Trophoblast cell (in vitro differentiated cells and primary cell): Measurements from ENCODE around the gene GNPNAT1. TPM values are rescaled to one million over a fixed set of nuclear protein-coding genes. Genes with fewer than 3 reads are reported as not detected.

Experiments used
- DNase-seq, 2 donors: peaks; one replicate each; pipeline ENCODE4 v3.0.0-alpha.2; 2016
- H2AFZ ChIP-seq: 2 replicates; pipeline ENCODE4 v1.6.1; 2013; ENCODE audit warnings: low read length, moderate library complexity, mild to moderate bottlenecking; ENCODE audit not compliant: insufficient read depth, poor library complexity
- H2AK5ac ChIP-seq: 2 replicates; pipeline ENCODE4 v1.6.1; 2013; ENCODE audit warnings: mild to moderate bottlenecking, low read length
- H2BK120ac ChIP-seq: 2 replicates; pipeline ENCODE4 v1.6.1; 2013; ENCODE audit warnings: low read length, mild to moderate bottlenecking, moderate library complexity; ENCODE audit not compliant: insufficient read depth, poor library complexity
- H2BK12ac ChIP-seq: 2 replicates; pipeline ENCODE4 v1.6.1; 2013; ENCODE audit warnings: mild to moderate bottlenecking, low read length, moderate library complexity
- H2BK5ac ChIP-seq: 2 replicates; pipeline ENCODE4 v1.6.1; 2013; ENCODE audit warnings: low read length, low read depth, moderate library complexity, mild to moderate bottlenecking; ENCODE audit not compliant: poor library complexity
- H3K14ac ChIP-seq: 2 replicates; pipeline ENCODE4 v1.6.1; 2013; ENCODE audit warnings: mild to moderate bottlenecking, low read length
- H3K18ac ChIP-seq: 2 replicates; pipeline ENCODE4 v1.6.1; 2013; ENCODE audit warnings: mild to moderate bottlenecking, low read length
- H3K23ac ChIP-seq: 2 replicates; pipeline ENCODE4 v1.6.1; 2013; ENCODE audit warnings: low read length
- H3K27ac ChIP-seq: 2 replicates; pipeline ENCODE4 v1.5.1; 2013; ENCODE audit warnings: low read depth, mild to moderate bottlenecking, inconsistent platforms, low read length, moderate library complexity
- H3K27me3 ChIP-seq: 2 replicates; pipeline ENCODE4 v1.6.1; 2013; ENCODE audit warnings: inconsistent platforms, mild to moderate bottlenecking, low read length, moderate library complexity; ENCODE audit not compliant: insufficient read depth
- H3K36me3 ChIP-seq, 2 experiments: 1 replicate in 1 of 2; 2 replicates in 1 of 2; pipeline ENCODE4 v1.6.1; 2013; ENCODE audit warnings: low read length in 2 of 2, mild to moderate bottlenecking in 2 of 2, moderate library complexity in 1 of 2; ENCODE audit not compliant: insufficient read depth in 2 of 2, control insufficient read depth in 1 of 2
- H3K4ac ChIP-seq: 2 replicates; pipeline ENCODE4 v1.6.1; 2013; ENCODE audit warnings: low read depth, mild to moderate bottlenecking, low read length, moderate library complexity
- H3K4me1 ChIP-seq, 2 experiments: 1 replicate in 1 of 2; 2 replicates in 1 of 2; pipeline ENCODE4 v1.6.1; 2013; ENCODE audit warnings: low read length in 2 of 2, mild to moderate bottlenecking in 2 of 2, moderate library complexity in 1 of 2; ENCODE audit not compliant: insufficient read depth in 2 of 2, control insufficient read depth in 1 of 2
- H3K4me2 ChIP-seq: 2 replicates; pipeline ENCODE4 v1.6.1; 2013; ENCODE audit warnings: inconsistent platforms, mild to moderate bottlenecking, low read length, moderate library complexity
- H3K4me3 ChIP-seq: 2 replicates; pipeline ENCODE4 v1.5.1; 2013; ENCODE audit warnings: mild to moderate bottlenecking, low read depth, low read length, inconsistent platforms
- H3K79me1 ChIP-seq: one replicate; pipeline ENCODE4 v1.6.1; 2013; ENCODE audit warnings: low read length
- H3K79me2 ChIP-seq: 2 replicates; pipeline ENCODE4 v1.6.1; 2013; ENCODE audit warnings: low read length, mild to moderate bottlenecking; ENCODE audit not compliant: control insufficient read depth, insufficient read depth, poor library complexity
- H3K9ac ChIP-seq: 2 replicates; pipeline ENCODE4 v1.6.1; 2013; ENCODE audit warnings: mild to moderate bottlenecking, low read length
- H3K9me3 ChIP-seq: 2 replicates; pipeline ENCODE4 v1.6.1; 2013; ENCODE audit warnings: low read depth, mild to moderate bottlenecking, control low read depth, inconsistent platforms, low read length; ENCODE audit not compliant: insufficient read depth
- H4K12ac ChIP-seq: 2 replicates; pipeline ENCODE4 v1.6.1; 2013; ENCODE audit warnings: low read depth, mild to moderate bottlenecking, low read length, moderate library complexity
- H4K8ac ChIP-seq: 2 replicates; pipeline ENCODE4 v1.6.1; 2013; ENCODE audit warnings: low read depth, mild to moderate bottlenecking, low read length, moderate library complexity
- H4K91ac ChIP-seq: one replicate; pipeline ENCODE4 v1.6.1; 2013; ENCODE audit warnings: low read depth, mild to moderate bottlenecking, low read length, moderate library complexity
- WGBS: extraction: QIAGEN DNeasy Blood & Tissue Kit; methylation state at CpG from one replicate; pipeline ENCODE4 v1.1.7; 2013; ENCODE audit warnings: missing lambda C conversion rate; ENCODE audit not compliant: insufficient read length, insufficient coverage; ENCODE audit errors: extremely low coverage; 5-methylcytosine and 5-hydroxymethylcytosine counted together
- polyA plus RNA-seq: library from polyadenylated mRNA; stranded (reverse); fragments of 200-250 nt; gene quantifications from 2 replicates; pipeline ENCODE4 v1.2.3, GENCODE V29; 2013

The GNPNAT1 gene
- 11.6 and 12.1 TPM in 2 replicates for polyA plus RNA-seq

- Histone ChIP-seq H4K12ac (peak within 1 kb of the TSS; percentile 83), H3K36me3 (no peaks in the 10 kb centered on the region), H4K91ac (peak within 1 kb of the TSS; percentile 47), H3K4me2 (peak within 1 kb of the TSS; percentile 97), H3K4me1 (peaks cover 2 to 5% of the 10 kb centered on the region in 2 experiments), H2AK5ac (peak within 1 kb of the TSS; percentile 82), H2BK12ac (peak within 1 kb of the TSS; percentile 33), H3K27ac (peak within 1 kb of the TSS; percentile 39), H4K8ac (peak within 1 kb of the TSS; percentile 93), H2BK120ac (peak within 1 kb of the TSS; percentile 20), H3K9ac (peak within 1 kb of the TSS; percentile 73), H2AFZ (peak within 1 kb of the TSS; percentile 92), H3K23ac (no peak within 1 kb of the TSS), H3K4me3 (peak within 1 kb of the TSS; percentile 82), H3K79me2 (peaks cover 7% of the 10 kb centered on the region), H3K18ac (peak within 1 kb of the TSS; percentile 47), H2BK5ac (peak within 1 kb of the TSS; percentile 49), H3K27me3 (no peaks in the 10 kb centered on the region), H3K4ac (peak within 1 kb of the TSS; percentile 44), H3K79me1 (peaks cover 10% of the 10 kb centered on the region), H3K14ac (peak within 1 kb of the TSS; percentile 36), H3K9me3 (no peaks in the 10 kb centered on the region)
- peak; percentile 90 for DNase-seq
- WGBS: no CpG with 5 or more reads among the region's 74 CpGs
Observed at GRCh38 chr14:52791223-52792096, at the start of gene GNPNAT1. Gene GNPNAT1 (minus strand): TSS chr14:52791607. CDS start chr14:52784650, 6,957 bp downstream.

- no peak overlapping the region for H4K12ac ChIP-seq
- no peak overlapping the region for H2BK12ac ChIP-seq
- H3K27me3 ChIP-seq: no peaks in the 10 kb centered on the region
- no peak overlapping the region for H3K4me3 ChIP-seq
- H2BK120ac ChIP-seq: no peak overlapping the region
- no peak overlapping the region for H3K4me2 ChIP-seq
- H4K91ac ChIP-seq: no peak overlapping the region
- no peak overlapping the region for H2AFZ ChIP-seq
- no peak overlapping the region for H2AK5ac ChIP-seq
- DNase-seq: no peak
- no peak overlapping the region for H4K8ac ChIP-seq
- H3K9ac ChIP-seq: no peak overlapping the region
- H3K9me3 ChIP-seq: no peaks in the 10 kb centered on the region
- no peak overlapping the region for H3K27ac ChIP-seq
- no peaks in the 10 kb centered on the region for H3K79me2 ChIP-seq
- H3K4me1 ChIP-seq: peaks cover 0 to 2% of the 10 kb centered on the region in 2 experiments
- no peak overlapping the region for H2BK5ac ChIP-seq
- no peak overlapping the region for H3K18ac ChIP-seq
- no peaks in the 10 kb centered on the region for H3K36me3 ChIP-seq
- no peak overlapping the region for H3K4ac ChIP-seq
- peaks cover 2% of the 10 kb centered on the region for H3K79me1 ChIP-seq
- WGBS: no CpG with 5 or more reads among the region's 3 CpGs
- no peak overlapping the region for H3K14ac ChIP-seq
- H3K23ac ChIP-seq: no peak overlapping the region
Observed at GRCh38 chr14:52840877-52841276, 49.5 kb upstream of the GNPNAT1 start.

- H3K27ac ChIP-seq: no peak overlapping the region
- H4K8ac ChIP-seq: no peak overlapping the region
- H2BK5ac ChIP-seq: peak overlapping the region; percentile 17
- no peak overlapping the region for H3K23ac ChIP-seq
- H4K91ac ChIP-seq: peak overlapping the region; percentile 55
- no peak overlapping the region for H3K9ac ChIP-seq
- H2BK120ac ChIP-seq: peak overlapping the region; percentile 25
- no peak overlapping the region for H3K4ac ChIP-seq
- no peak for DNase-seq
- no peaks in the 10 kb centered on the region for H3K79me2 ChIP-seq
- H3K36me3 ChIP-seq: no peaks in the 10 kb centered on the region
- peak overlapping the region; percentile 45 for H3K18ac ChIP-seq
- H4K12ac ChIP-seq: no peak overlapping the region
- no peak overlapping the region for H2AFZ ChIP-seq
- H3K4me2 ChIP-seq: no peak overlapping the region
- H3K27me3 ChIP-seq: no peaks in the 10 kb centered on the region
- no peak overlapping the region for H2AK5ac ChIP-seq
- no peaks in the 10 kb centered on the region for H3K9me3 ChIP-seq
- H2BK12ac ChIP-seq: peak overlapping the region; percentile 4
- H3K4me3 ChIP-seq: no peak overlapping the region
- H3K4me1 ChIP-seq: peaks cover 7 to 8% of the 10 kb centered on the region in 2 experiments
- H3K79me1 ChIP-seq: peaks cover 11% of the 10 kb centered on the region
- no peak overlapping the region for H3K14ac ChIP-seq
- no CpG with 5 or more reads among the region's 7 CpGs for WGBS
Observed at GRCh38 chr14:52837451-52837850, 46.0 kb upstream of the GNPNAT1 start.

- Histone ChIP-seq H3K9ac (no peak overlapping the region), H2BK5ac (peak overlapping the region; percentile 89), H2AK5ac (no peak overlapping the region), H4K12ac (no peak overlapping the region), H3K27ac (no peak overlapping the region), H3K23ac (no peak overlapping the region), H3K27me3 (no peaks in the 10 kb centered on the region), H3K4me3 (no peak overlapping the region), H2BK120ac (no peak overlapping the region), H3K4me2 (no peak overlapping the region), H3K79me2 (no peaks in the 10 kb centered on the region), H4K8ac (no peak overlapping the region), H3K4ac (no peak overlapping the region), H2BK12ac (peak overlapping the region; percentile 92), H3K14ac (peak overlapping the region; percentile 51), H3K79me1 (peaks cover 11% of the 10 kb centered on the region), H3K18ac (no peak overlapping the region), H3K9me3 (no peaks in the 10 kb centered on the region), H3K4me1 (peaks cover 7 to 10% of the 10 kb centered on the region in 2 experiments), H4K91ac (peak overlapping the region; percentile 66), H3K36me3 (no peaks in the 10 kb centered on the region), H2AFZ (no peak overlapping the region)
- no CpG with 5 or more reads among the region's 9 CpGs for WGBS
- DNase-seq: no peak
Observed at GRCh38 chr14:52836063-52836462, 44.7 kb upstream of the GNPNAT1 start.
